ENCODE data around the gene FOXG1.

FOXG1 gene

GRCh38 chr14:28766469-28766955 is at the start of gene FOXG1:
FOXG1 (plus strand) TSS chr14:28766787; CDS start chr14:28767280, 493 bp downstream.
- peak; percentile 67 for DNase-seq

DNA sequence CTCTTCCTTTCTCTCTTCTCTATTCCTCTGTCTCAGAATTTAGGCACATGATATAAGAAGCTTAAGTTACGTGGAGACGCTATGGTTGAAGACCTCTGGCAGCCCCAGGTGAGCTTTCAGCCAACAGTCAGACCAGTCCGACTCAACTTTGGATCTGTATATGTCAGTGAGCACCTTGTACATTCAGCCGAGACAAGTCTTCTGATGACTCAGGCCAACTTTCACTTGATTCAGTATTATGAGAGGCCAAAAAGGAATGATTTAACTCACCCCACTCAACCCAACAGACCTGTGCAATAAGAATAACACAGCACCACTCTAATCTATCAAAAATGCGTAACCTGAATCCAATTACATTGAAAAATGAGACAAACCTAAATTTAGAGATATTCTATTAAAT is 47.5 kb upstream of the FOXG1 start:
- DNase-seq = no peak

- no peak for DNase-seq
Measured at GRCh38 chr14:28731358-28731757, 35.2 kb upstream of the FOXG1 start.

- DNase-seq = no peak
Measured at GRCh38 chr14:28742171-28742846, 24.3 kb upstream of the FOXG1 start.

GRCh38 chr14:28744126-28744525 is 22.5 kb upstream of the FOXG1 start:
- no peak for DNase-seq

- no peak for DNase-seq
Measured at GRCh38 chr14:28745176-28745575, 21.4 kb upstream of the FOXG1 start.

GRCh38 chr14:28746247-28746646 is 20.3 kb upstream of the FOXG1 start:
- DNase-seq = no peak

- DNase-seq = peak; percentile 5
Measured at GRCh38 chr14:28751467-28752058, 15.0 kb upstream of the FOXG1 start.

GRCh38 chr14:28754209-28754985 is 12.2 kb upstream of the FOXG1 start:
- no peak for DNase-seq

DNA sequence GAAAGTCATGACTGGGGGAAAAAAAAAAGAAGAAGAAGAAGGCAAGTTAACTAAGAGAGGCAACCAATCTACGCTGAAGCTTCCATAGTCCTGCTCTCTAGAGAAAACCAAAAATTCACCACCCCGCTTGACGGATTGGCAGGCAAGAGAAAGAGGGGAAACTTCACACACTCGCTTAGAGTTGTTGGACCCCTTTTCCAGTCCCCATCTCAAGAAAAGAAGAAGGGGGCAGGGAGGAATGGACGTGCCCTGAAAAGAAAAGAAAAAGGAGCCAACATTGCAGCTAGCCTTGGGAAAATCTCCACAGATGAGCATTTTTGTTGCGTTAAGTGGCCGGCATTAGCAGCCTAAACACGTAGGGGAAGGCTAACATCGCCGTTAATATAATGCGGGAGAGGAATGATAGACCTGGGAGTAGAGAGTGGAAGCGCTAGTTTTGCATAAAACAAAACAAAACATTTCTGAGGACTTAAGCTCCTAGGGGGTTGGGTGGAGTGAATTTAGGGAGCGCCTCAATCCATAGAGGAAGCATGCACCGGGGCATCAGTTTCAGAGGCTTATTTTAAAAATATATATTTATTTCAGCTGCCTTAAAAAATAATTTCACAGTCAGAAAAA is 11.3 kb upstream of the FOXG1 start:
- no peak for DNase-seq

DNA sequence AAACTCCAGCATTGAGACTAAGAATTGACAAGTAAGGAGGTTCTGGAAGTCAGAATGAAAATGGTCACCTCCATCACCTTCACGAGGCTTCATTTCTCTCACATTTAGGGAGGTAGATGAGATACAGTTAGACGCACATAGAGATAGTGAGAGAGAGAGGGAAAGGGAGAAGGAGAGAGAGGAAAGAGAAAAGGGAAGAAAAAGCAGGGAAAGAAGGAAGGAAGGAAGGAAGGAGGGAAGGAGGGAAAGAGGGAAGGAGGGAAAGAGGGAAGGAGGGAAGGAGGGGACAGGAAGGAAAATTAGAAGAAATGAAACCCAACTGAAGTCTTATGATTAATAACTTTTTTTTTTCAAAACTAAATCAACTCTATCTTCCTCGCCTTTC is 10.7 kb upstream of the FOXG1 start:
- DNase-seq = no peak

- no peak for DNase-seq
Measured at GRCh38 chr14:28756269-28756883, 10.2 kb upstream of the FOXG1 start.

GRCh38 chr14:28756884-28757570 is 9.6 kb upstream of the FOXG1 start:
- peak; percentile 2 for DNase-seq

DNA sequence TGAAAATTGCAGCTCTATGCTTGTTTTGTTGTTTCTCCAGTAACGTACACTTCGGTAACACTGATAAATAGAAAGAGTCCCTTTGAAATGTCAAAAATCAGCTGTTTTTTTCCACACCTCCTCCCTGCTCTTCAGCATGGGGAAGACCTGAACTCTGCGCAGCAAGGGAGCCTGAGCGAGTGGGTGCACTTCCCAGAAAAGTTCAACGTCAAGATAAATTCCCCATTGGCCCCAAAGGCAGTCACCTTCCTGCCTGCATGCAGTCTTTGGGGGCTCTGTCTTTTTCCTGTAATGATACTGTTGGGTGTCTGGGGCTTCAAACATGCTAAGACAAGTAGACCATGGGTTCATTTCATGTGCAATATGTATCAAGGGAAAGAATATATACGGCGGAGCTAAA is 8.8 kb upstream of the FOXG1 start:
- DNase-seq = no peak

- no peak for DNase-seq
Measured at GRCh38 chr14:28758253-28758884, 8.2 kb upstream of the FOXG1 start.

- DNase-seq = no peak
Measured at GRCh38 chr14:28758885-28759652, 7.5 kb upstream of the FOXG1 start.

- no peak for DNase-seq
Measured at GRCh38 chr14:28759653-28760313, 6.8 kb upstream of the FOXG1 start.

GRCh38 chr14:28760431-28760996 is 6.1 kb upstream of the FOXG1 start:
- no peak for DNase-seq

GRCh38 chr14:28761438-28762291 is 4.9 kb upstream of the FOXG1 start:
- no peak for DNase-seq

Measured in T1000 (cell line).